ENCODE results near the gene PEAK3. TPM values are rescaled to one million over a fixed set of nuclear protein-coding genes. Genes with fewer than 3 reads are reported as not detected.

Gene PEAK3
- total RNA-seq, 1 donor from 2014 or later: 0.77 TPM

GRCh38 chr19:2324220-2324948 is 42.4 kb upstream of the PEAK3 start:
- Histone ChIP-seq H3K9me3 (replicated peaks) (no peaks in the 10 kb centered on the region), H3K36me3 (peaks cover 23% of the 10 kb centered on the region), H3K4me1 (peaks cover 29% of the 10 kb centered on the region), H3K4me3 (no peak overlapping the region), H3K27ac (replicated peaks) (no peak overlapping the region), H3K27me3 (ENCODE audit: low read depth) (no peaks in the 10 kb centered on the region)
- no peak for DNase-seq
- TF ChIP-seq, protein P1, sequence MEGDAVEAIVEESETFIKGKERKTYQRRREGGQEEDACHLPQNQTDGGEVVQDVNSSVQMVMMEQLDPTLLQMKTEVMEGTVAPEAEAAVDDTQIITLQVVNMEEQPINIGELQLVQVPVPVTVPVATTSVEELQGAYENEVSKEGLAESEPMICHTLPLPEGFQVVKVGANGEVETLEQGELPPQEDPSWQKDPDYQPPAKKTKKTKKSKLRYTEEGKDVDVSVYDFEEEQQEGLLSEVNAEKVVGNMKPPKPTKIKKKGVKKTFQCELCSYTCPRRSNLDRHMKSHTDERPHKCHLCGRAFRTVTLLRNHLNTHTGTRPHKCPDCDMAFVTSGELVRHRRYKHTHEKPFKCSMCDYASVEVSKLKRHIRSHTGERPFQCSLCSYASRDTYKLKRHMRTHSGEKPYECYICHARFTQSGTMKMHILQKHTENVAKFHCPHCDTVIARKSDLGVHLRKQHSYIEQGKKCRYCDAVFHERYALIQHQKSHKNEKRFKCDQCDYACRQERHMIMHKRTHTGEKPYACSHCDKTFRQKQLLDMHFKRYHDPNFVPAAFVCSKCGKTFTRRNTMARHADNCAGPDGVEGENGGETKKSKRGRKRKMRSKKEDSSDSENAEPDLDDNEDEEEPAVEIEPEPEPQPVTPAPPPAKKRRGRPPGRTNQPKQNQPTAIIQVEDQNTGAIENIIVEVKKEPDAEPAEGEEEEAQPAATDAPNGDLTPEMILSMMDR (IDR thresholded peaks at IDR 0.05; ENCODE audit: borderline replicate concordance): no peak
- intact Hi-C loops (cut with micrococcal nuclease): no loop called here

DNA sequence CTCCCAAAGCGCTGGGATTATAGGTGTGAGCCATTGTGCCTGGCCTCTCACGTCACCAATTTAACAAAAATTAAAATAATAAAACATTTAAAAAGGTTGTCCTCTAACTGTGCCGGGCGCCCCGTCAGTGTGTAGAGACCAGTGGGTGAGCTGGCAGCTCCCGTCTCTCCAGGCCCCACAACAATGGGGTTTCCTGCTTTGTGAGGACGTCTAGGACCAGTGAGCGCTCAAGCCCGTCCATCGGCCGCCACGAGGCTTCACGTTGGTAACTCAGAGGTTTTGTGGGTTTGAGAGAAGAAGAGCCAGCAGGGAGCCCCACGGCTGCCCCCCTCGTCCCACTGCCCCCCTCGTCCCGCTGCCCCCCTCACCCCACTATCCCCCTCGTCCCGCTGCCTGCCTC is 41.7 kb upstream of the PEAK3 start:
- H3K4me3 ChIP-seq: no peak overlapping the region
- no peaks in the 10 kb centered on the region for H3K9me3 ChIP-seq (replicated peaks)
- intact Hi-C loops (cut with micrococcal nuclease): no loop called here
- no peak for DNase-seq
- TF ChIP-seq, protein P1 (IDR thresholded peaks at IDR 0.05; ENCODE audit: borderline replicate concordance): no peak
- peaks cover 23% of the 10 kb centered on the region for H3K36me3 ChIP-seq
- no peak overlapping the region for H3K27ac ChIP-seq (replicated peaks)
- H3K4me1 ChIP-seq: peaks cover 26% of the 10 kb centered on the region
- H3K27me3 ChIP-seq (ENCODE audit: low read depth): no peaks in the 10 kb centered on the region

DNA sequence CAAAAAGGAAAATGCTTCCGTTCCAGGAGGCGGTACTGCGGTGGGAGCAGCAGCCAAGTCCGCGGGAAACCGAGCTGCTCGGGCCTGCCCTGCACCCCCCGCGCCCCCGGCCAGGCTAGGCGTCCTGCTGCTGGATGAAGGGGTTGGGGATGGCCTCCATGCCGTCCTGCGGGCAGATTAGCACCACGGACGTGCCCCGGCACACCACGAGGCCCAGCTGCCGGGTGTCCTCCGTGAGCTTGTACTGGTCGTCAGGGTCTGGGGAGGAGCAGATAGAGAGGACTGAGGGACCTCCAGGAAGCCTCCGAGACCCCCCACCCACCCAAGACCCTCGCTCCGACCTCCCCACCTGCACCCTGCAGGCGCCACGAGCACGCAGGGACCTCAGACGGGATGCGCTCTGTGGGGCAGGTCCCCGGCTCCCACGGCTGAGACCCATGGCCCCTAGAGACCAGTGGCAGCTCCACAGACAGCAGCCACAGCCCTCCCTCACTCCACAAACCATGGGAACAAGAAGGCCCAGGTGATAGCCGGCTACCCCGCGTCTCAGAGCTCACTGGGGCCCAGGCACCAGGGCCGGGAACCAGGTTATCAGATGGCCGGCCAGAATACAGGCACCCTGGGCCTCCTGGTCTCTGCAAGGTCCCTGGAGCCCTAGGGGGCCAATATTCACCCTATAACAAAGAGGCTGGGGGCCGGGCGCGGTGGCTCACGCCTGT is 39.7 kb upstream of the PEAK3 start:
- H3K27ac ChIP-seq (replicated peaks): no peak overlapping the region
- H3K36me3 ChIP-seq: peaks cover 23% of the 10 kb centered on the region
- no peak for DNase-seq
- H3K4me1 ChIP-seq: peaks cover 15% of the 10 kb centered on the region
- intact Hi-C loops (cut with micrococcal nuclease): no loop called here
- no peaks in the 10 kb centered on the region for H3K9me3 ChIP-seq (replicated peaks)
- H3K27me3 ChIP-seq (ENCODE audit: low read depth): no peaks in the 10 kb centered on the region
- no peak overlapping the region for H3K4me3 ChIP-seq
- TF ChIP-seq, protein P1 (IDR thresholded peaks at IDR 0.05; ENCODE audit: borderline replicate concordance): no peak

GRCh38 chr19:2320939-2321338 is 39.0 kb upstream of the PEAK3 start:
- peaks cover 14% of the 10 kb centered on the region for H3K4me1 ChIP-seq
- intact Hi-C loops (cut with micrococcal nuclease): no loop called here
- TF ChIP-seq, protein P1 (IDR thresholded peaks at IDR 0.05; ENCODE audit: borderline replicate concordance): no peak
- H3K4me3 ChIP-seq: no peak overlapping the region
- no peaks in the 10 kb centered on the region for H3K9me3 ChIP-seq (replicated peaks)
- no peaks in the 10 kb centered on the region for H3K27me3 ChIP-seq (ENCODE audit: low read depth)
- H3K27ac ChIP-seq (replicated peaks): no peak overlapping the region
- peaks cover 22% of the 10 kb centered on the region for H3K36me3 ChIP-seq
- DNase-seq: no peak

DNA sequence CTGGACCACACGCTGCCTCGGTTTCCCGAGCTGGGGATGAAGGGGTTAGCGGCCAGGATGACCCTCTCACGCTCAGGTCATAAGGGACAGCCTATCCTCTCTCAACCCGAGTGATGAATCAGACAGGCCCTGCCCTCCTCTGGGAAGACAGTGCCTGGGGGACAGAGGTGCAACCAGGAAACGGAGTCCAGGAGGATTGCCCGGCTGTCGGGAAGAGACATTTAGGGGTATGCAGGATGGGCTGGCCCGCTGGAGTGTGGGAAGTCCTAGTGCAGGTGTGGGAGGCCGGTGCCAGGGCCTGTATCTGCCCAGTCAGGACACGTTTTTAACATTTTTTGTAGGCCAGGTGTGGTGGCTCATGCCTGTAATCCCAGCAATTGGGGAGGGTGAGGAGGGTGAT is 38.1 kb upstream of the PEAK3 start:
- Histone ChIP-seq H3K27ac (replicated peaks) (no peak overlapping the region), H3K27me3 (ENCODE audit: low read depth) (no peaks in the 10 kb centered on the region), H3K4me3 (no peak overlapping the region), H3K9me3 (replicated peaks) (peaks cover 7% of the 10 kb centered on the region), H3K4me1 (peaks cover 17% of the 10 kb centered on the region), H3K36me3 (peaks cover 16% of the 10 kb centered on the region)
- TF ChIP-seq, protein P1 (IDR thresholded peaks at IDR 0.05; ENCODE audit: borderline replicate concordance): no peak
- no peak for DNase-seq
- intact Hi-C loops (cut with micrococcal nuclease): no loop called here

Measured in left ventricle myocardium inferior (tissue), 1 donor.